CD4-positive, CD25-positive, alpha-beta regulatory T cell (primary cell): Measurements from ENCODE around the gene RASAL1. TPM values are rescaled to one million over a fixed set of nuclear protein-coding genes. Genes with fewer than 3 reads are reported as not detected.
A peak's percentile ranks its signal among the peaks of the same experiment; 100 is the strongest.

ENCODE experiments used
- ATAC-seq, 2 donors: fragments of 150-1000 bp; cut with Tn5 transposase; one replicate each; pipeline ENCODE4 v1.10.0; 2021; ENCODE audit warnings: low read depth in 2 of 2, moderate number of reproducible peaks in 2 of 2, moderate library complexity in 1 of 2
- DNase-seq, 3 donors: peaks; one replicate each; pipeline versions ENCODE4 v3.0.0 to v3.0.0-alpha.2; 2012 to 2022; ENCODE audit warnings: mixed read lengths in 1 of 3
- H3K27ac ChIP-seq: one replicate; pipeline ENCODE4 v1.7.0; 2013; ENCODE audit warnings: mild to moderate bottlenecking, low read length; ENCODE audit not compliant: insufficient read depth, poor library complexity, severe bottlenecking
- H3K27me3 ChIP-seq: one replicate; pipeline ENCODE4 v1.7.0; 2013; ENCODE audit warnings: low read length; ENCODE audit not compliant: control insufficient read depth, insufficient read depth
- H3K36me3 ChIP-seq: one replicate; pipeline ENCODE4 v1.7.0; 2013; ENCODE audit warnings: mild to moderate bottlenecking, low read length, moderate library complexity; ENCODE audit not compliant: control insufficient read depth, insufficient read depth
- H3K4me1 ChIP-seq: 2 replicates; pipeline ENCODE4 v1.7.0; 2013; ENCODE audit warnings: mild to moderate bottlenecking, low read length; ENCODE audit not compliant: insufficient read depth, control insufficient read depth, poor library complexity, severe bottlenecking
- H3K4me3 ChIP-seq: one replicate; pipeline ENCODE4 v1.7.0; 2013; ENCODE audit warnings: low read depth, mild to moderate bottlenecking, low read length, moderate library complexity
- H3K9me3 ChIP-seq, 2 experiments: 1 replicate in 1 of 2; 2 replicates in 1 of 2; pipeline ENCODE4 v1.7.0; 2013; ENCODE audit warnings: low read length in 2 of 2, mild to moderate bottlenecking in 1 of 2, moderate library complexity in 1 of 2; ENCODE audit not compliant: control insufficient read depth in 2 of 2
- H3K27ac Mint-ChIP-seq, 3 donors: one replicate each; pipeline ENCODE4 v1.8.0; 2020 to 2022; ENCODE audit warnings: mild to moderate bottlenecking in 3 of 3, mixed read lengths in 3 of 3, moderate library complexity in 2 of 3
- H3K27me3 Mint-ChIP-seq: one replicate; pipeline ENCODE4 v1.8.0; 2022; ENCODE audit warnings: mild to moderate bottlenecking, mixed read lengths
- H3K36me3 Mint-ChIP-seq: one replicate; pipeline ENCODE4 v1.8.0; 2020; ENCODE audit warnings: mixed read lengths
- H3K4me1 Mint-ChIP-seq, 4 donors: one replicate each; pipeline ENCODE4 v1.8.0; 2020 to 2022; ENCODE audit warnings: mixed read lengths in 4 of 4, mild to moderate bottlenecking in 1 of 4
- H3K4me3 Mint-ChIP-seq, 4 donors: one replicate each; pipeline ENCODE4 v1.8.0; 2020 to 2022; ENCODE audit warnings: mild to moderate bottlenecking in 4 of 4, mixed read lengths in 4 of 4, moderate library complexity in 3 of 4
- H3K9me3 Mint-ChIP-seq, 7 donors: one replicate each; pipeline ENCODE4 v1.8.0; 2020 to 2022; ENCODE audit warnings: mixed read lengths in 7 of 7, mild to moderate bottlenecking in 3 of 7, moderate library complexity in 2 of 7
- polyA plus RNA-seq, 4 donors: library from polyadenylated mRNA; unstranded; fragments of 300-500 nt; fragmentation: Illumina TruSeq; gene quantifications; one replicate each; pipeline ENCODE4 v1.2.3, GENCODE V29; 2021
- total RNA-seq: library from RNA; stranded (reverse); gene quantifications from one replicate; pipeline ENCODE4 v1.2.3, GENCODE V29; 2022

Gene RASAL1
- total and polyA plus RNA-seq, 5 donors from 2014 or later, result 0.42 to 0.79 (median 0.73) TPM; not detected in 2

DNA sequence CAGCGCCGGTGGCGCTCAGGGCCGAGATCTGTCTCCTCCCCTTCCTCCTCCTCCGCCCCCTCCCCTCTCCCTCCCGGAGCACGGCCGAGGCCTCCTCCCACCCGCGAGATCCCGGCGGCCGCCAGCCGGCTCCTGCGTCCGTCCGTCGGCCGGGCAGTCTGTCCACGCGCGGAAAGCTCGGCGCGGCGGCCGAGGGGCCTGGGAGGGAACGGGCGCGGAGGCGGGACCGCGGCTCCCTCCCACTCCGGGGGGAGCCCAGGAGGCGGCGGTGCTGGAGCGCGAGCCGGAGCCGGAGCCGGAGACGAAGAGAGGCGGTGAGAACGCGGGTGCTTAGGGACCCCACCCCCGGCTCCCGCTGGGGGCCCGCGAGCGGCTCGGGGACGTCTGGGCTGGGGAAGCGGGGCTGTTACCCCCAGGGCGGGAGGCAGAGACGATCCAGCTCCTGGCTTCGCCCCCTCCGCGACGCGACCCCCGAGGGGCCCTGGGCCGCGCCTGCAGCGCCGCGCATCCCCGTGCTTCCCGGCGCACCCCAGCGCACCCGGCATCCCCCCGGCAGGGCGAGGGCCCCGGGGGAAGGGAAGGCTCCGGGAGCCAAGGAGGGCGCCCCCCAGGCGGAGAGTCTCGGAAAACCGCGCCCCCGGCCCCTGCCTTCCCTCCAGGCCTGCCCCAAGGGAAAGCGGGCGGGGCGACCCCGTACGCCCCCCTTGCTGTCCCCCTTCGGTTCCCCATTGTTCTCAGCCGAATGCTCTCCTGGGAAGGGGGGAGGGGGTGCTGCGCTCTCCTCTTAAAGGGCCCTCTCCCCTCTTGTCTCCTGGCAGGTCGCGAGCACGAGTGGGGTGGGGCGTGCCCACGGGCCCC lies 78.7 kb downstream of the RASAL1 start, which contains the start of gene DTX1:
TSS of gene DTX1 (plus strand) at position 100 of the 858 bp plus-strand sequence. CDS start 1,463 bp downstream, outside the sequence.
- ATAC-seq, result peak; percentile 50 to 55
- Histone ChIP-seq H3K27me3 (peaks cover 2% of the 10 kb centered on the region), H3K27ac (peak within 1 kb of the TSS; percentile 28), H3K9me3 (no peaks in the 10 kb centered on the region), H3K4me1 (peaks cover 28% of the 10 kb centered on the region), H3K36me3 (no peaks in the 10 kb centered on the region), H3K4me3 (peak within 1 kb of the TSS; percentile 31)
- H3K4me3 Mint-ChIP-seq, result peak within 1 kb of the TSS; percentile 77 to 88 (median 83)
- H3K27me3 Mint-ChIP-seq, result peaks cover 8% of the 10 kb centered on the region
- H3K4me1 Mint-ChIP-seq, result peaks cover 0 to 37% (median 16%) of the 10 kb centered on the region in 4 donors
- H3K9me3 Mint-ChIP-seq, result no peaks in the 10 kb centered on the region
- no peaks in the 10 kb centered on the region for H3K36me3 Mint-ChIP-seq
- peak within 1 kb of the TSS; percentile 57 to 81 (median 80) for H3K27ac Mint-ChIP-seq
- DNase-seq, result peak in 2 of 3 donors; percentile 15 to 34

- peaks cover 2% of the 10 kb centered on the region for H3K27me3 ChIP-seq
- H3K27ac ChIP-seq, result peak overlapping the region; percentile 28
- no peaks in the 10 kb centered on the region for H3K36me3 ChIP-seq
- Mint-ChIP-seq H3K36me3 (no peaks in the 10 kb centered on the region), H3K4me1 (peaks cover 0 to 40% (median 21%) of the 10 kb centered on the region in 4 donors), H3K27me3 (peaks cover 8% of the 10 kb centered on the region), H3K9me3 (no peaks in the 10 kb centered on the region), H3K27ac (peak overlapping the region; percentile 57 to 81 (median 80)), H3K4me3 (peak overlapping the region; percentile 75 to 88 (median 80))
- H3K4me1 ChIP-seq, result peaks cover 28% of the 10 kb centered on the region
- DNase-seq, result no peak
- H3K9me3 ChIP-seq, result no peaks in the 10 kb centered on the region
- no peak for ATAC-seq
- H3K4me3 ChIP-seq, result peak overlapping the region; percentile 31
These were observed 79.3 kb downstream of the RASAL1 start for GRCh38 chr12:113056381-113056630.

DNA sequence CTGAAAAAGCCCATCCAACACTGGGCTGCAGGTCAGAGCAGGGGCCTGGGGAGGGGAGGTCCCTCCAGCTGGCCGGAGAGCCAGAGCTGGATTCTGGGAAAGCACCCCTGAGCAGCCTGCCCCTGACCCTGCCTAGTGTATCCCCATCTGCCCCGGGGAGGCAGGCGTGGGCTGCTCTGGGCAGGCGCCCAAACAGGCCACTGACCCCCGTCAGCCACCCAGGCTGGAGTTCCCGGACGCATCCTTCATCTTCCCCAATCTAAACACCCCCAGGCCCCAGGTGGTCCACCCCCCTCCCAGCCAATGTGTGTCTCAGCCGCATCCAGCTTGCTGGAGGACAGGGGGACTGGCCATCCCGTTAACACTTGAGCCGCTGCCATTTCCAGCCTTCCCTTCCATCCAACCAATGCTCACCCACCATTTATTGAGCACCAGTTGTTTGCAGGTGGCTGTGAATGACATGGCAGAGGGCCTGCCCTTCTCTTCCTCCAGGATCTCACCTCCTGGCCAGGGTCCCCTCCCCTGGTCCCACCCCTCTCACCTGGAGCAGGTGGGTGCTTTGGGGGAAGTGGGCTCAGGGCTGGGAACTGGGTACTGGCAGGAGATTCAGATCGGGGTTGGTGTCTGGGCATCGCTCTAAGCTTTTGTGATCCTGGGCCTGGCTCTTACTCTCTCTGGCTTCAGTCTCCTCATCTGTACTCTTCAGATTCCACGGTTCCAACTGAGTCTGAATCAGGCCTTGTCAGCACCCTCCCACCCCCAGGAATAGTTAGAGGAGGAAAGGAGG lies 79.8 kb downstream of the RASAL1 start:
- Mint-ChIP-seq H3K9me3 (no peaks in the 10 kb centered on the region), H3K27me3 (peaks cover 8% of the 10 kb centered on the region), H3K27ac (peak overlapping the region; percentile 57 to 81 (median 80)), H3K4me3 (peak overlapping the region; percentile 75 to 88 (median 80)), H3K36me3 (no peaks in the 10 kb centered on the region), H3K4me1 (peaks cover 0 to 40% (median 20%) of the 10 kb centered on the region in 4 donors)
- H3K4me3 ChIP-seq, result peak overlapping the region; percentile 31
- H3K36me3 ChIP-seq, result no peaks in the 10 kb centered on the region
- peaks cover 2% of the 10 kb centered on the region for H3K27me3 ChIP-seq
- DNase-seq (no peak), ATAC-seq (no peak)
- peak overlapping the region; percentile 28 for H3K27ac ChIP-seq
- peaks cover 28% of the 10 kb centered on the region for H3K4me1 ChIP-seq
- H3K9me3 ChIP-seq, result no peaks in the 10 kb centered on the region

- Histone ChIP-seq H3K9me3 (no peaks in the 10 kb centered on the region), H3K4me3 (no peak overlapping the region), H3K36me3 (no peaks in the 10 kb centered on the region), H3K27ac (no peak overlapping the region), H3K27me3 (peaks cover 2% of the 10 kb centered on the region), H3K4me1 (peaks cover 28% of the 10 kb centered on the region)
- ATAC-seq (no peak), DNase-seq (no peak)
- Mint-ChIP-seq H3K9me3 (no peaks in the 10 kb centered on the region), H3K4me3 (peak overlapping the region; percentile 46 to 84 (median 80)), H3K27ac (peak overlapping the region in 2 of 3 donors; percentile 15 to 48), H3K4me1 (peaks cover 0 to 46% (median 20%) of the 10 kb centered on the region in 4 donors), H3K36me3 (no peaks in the 10 kb centered on the region), H3K27me3 (peaks cover 8% of the 10 kb centered on the region)
These were observed 80.5 kb downstream of the RASAL1 start for GRCh38 chr12:113054948-113055486.

- peaks cover 25% of the 10 kb centered on the region for H3K4me1 ChIP-seq
- no peak overlapping the region for H3K27ac ChIP-seq
- no peak overlapping the region for H3K4me3 Mint-ChIP-seq
- peak overlapping the region in 2 of 3 donors; percentile 21 to 40 for H3K27ac Mint-ChIP-seq
- H3K4me1 Mint-ChIP-seq, result peaks cover 0 to 54% (median 22%) of the 10 kb centered on the region in 4 donors
- H3K27me3 Mint-ChIP-seq, result peaks cover 12% of the 10 kb centered on the region
- no peak overlapping the region for H3K4me3 ChIP-seq
- DNase-seq (no peak), ATAC-seq (no peak)
- no peaks in the 10 kb centered on the region for H3K36me3 Mint-ChIP-seq
- H3K9me3 Mint-ChIP-seq, result no peaks in the 10 kb centered on the region
- H3K36me3 ChIP-seq, result no peaks in the 10 kb centered on the region
- peaks cover 2% of the 10 kb centered on the region for H3K27me3 ChIP-seq
- no peaks in the 10 kb centered on the region for H3K9me3 ChIP-seq
These were observed 83.2 kb downstream of the RASAL1 start for GRCh38 chr12:113052326-113052725.

DNA sequence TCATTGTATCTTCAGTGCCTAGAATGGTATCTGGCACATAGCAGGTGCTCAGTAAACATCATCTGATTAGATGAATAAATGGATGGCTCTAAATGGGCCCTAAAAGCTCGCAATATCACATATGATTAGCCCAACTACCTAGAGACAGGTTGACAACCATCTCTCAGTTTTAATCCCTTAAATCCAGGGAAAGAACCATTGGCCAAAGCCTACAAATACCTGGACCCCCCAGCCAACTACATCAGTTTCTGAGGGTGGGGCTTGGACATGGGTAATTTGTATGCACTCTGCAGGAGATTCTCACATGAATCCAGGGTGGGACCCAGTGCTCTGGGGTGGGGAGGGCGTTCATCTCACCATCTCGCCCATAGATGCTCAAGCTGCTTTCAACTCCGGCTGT lies 83.8 kb downstream of the RASAL1 start:
- Mint-ChIP-seq H3K36me3 (no peaks in the 10 kb centered on the region), H3K9me3 (no peaks in the 10 kb centered on the region), H3K4me1 (peaks cover 0 to 54% (median 22%) of the 10 kb centered on the region in 4 donors), H3K27ac (peak overlapping the region in 1 of 3 donors; percentile 11), H3K27me3 (peaks cover 12% of the 10 kb centered on the region), H3K4me3 (no peak overlapping the region)
- H3K27ac ChIP-seq, result no peak overlapping the region
- DNase-seq, result no peak
- no peaks in the 10 kb centered on the region for H3K9me3 ChIP-seq
- H3K36me3 ChIP-seq, result no peaks in the 10 kb centered on the region
- H3K4me1 ChIP-seq, result peaks cover 20% of the 10 kb centered on the region
- H3K27me3 ChIP-seq, result peaks cover 2% of the 10 kb centered on the region
- no peak for ATAC-seq
- no peak overlapping the region for H3K4me3 ChIP-seq

- no peak overlapping the region for H3K27ac ChIP-seq
- Mint-ChIP-seq H3K27me3 (peaks cover 12% of the 10 kb centered on the region), H3K27ac (no peak overlapping the region), H3K9me3 (no peaks in the 10 kb centered on the region), H3K4me1 (peaks cover 0 to 49% (median 19%) of the 10 kb centered on the region in 4 donors), H3K4me3 (no peak overlapping the region), H3K36me3 (no peaks in the 10 kb centered on the region)
- H3K9me3 ChIP-seq, result no peaks in the 10 kb centered on the region
- ATAC-seq, result no peak
- H3K36me3 ChIP-seq, result no peaks in the 10 kb centered on the region
- H3K27me3 ChIP-seq, result peaks cover 4% of the 10 kb centered on the region
- H3K4me3 ChIP-seq, result no peak overlapping the region
- H3K4me1 ChIP-seq, result peaks cover 11% of the 10 kb centered on the region
- no peak for DNase-seq
These were observed 84.8 kb downstream of the RASAL1 start for GRCh38 chr12:113050795-113051194.
